C4-2B (cell line): Measurements from ENCODE around the gene PLEKHS1.

Source experiments
- ZFX ChIP-seq: fragments of 450-650 bp; IDR thresholded peaks from 2 replicates; pipeline ENCODE4 v1.6.1; 2017
- TF ChIP-seq, protein P1 (sequence below): fragments of 450-650 bp; conservative IDR thresholded peaks from 2 replicates; pipeline ENCODE4 v1.5.1; 2017; ENCODE audit warnings: mild to moderate bottlenecking

DNA sequence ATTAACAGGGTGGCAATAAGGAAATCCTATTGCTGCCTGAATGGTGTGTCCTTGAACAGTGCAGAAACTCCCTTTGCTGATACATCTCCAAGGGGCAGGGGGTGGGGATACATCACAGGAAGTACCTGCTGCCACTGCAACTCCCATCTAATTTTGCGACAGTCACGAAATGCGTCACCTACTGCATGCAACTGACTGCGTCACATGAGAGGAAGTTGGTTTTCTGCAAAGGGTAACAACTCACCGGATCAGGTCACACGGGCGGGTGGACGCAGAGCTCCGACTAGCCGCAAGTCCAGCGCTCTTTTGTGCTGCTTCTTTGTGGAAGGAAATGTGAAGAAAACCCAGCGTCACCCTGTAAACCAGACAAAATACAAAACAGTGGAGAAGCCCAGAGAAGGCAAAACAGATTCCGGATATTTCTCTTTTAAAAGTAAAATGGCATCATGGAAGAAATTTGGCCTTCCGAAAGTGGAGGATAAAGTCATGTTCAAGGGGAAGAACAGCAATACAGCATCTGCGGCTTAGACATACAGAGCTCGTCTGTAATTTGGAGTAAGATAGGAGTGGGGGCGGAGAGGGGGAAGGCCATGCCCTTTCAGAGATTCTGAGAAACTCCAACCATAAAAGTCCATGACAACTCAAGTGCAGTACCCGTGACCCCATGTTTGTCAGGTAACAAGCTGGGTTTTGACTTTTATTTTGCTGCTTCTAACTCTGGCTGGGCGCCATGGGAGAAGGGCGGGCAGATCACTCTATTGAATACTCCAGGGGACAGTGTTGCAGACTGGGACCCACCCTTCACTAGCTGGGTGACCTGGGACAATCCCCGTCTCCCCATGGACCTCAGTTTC, 32.3 kb upstream of the PLEKHS1 start:
- TF ChIP-seq, protein P1, sequence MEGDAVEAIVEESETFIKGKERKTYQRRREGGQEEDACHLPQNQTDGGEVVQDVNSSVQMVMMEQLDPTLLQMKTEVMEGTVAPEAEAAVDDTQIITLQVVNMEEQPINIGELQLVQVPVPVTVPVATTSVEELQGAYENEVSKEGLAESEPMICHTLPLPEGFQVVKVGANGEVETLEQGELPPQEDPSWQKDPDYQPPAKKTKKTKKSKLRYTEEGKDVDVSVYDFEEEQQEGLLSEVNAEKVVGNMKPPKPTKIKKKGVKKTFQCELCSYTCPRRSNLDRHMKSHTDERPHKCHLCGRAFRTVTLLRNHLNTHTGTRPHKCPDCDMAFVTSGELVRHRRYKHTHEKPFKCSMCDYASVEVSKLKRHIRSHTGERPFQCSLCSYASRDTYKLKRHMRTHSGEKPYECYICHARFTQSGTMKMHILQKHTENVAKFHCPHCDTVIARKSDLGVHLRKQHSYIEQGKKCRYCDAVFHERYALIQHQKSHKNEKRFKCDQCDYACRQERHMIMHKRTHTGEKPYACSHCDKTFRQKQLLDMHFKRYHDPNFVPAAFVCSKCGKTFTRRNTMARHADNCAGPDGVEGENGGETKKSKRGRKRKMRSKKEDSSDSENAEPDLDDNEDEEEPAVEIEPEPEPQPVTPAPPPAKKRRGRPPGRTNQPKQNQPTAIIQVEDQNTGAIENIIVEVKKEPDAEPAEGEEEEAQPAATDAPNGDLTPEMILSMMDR, result no peak
- no peak for TF ChIP-seq ZFX
